DOHH2 (cell line): ENCODE results near the gene SNAP91.
"Not testable (repeated sequence)": the region's sequence is repeated elsewhere in the genome, so short reads cannot be mapped to it uniquely, and the experiment has no call there.

ENCODE experiments used
- H3F3A ChIP-seq: fragments of 200-600 bp; sonication (generic), shearing (Covaris generic); 2 replicates; pipeline ENCODE4 v1.6.0; 2016; ENCODE audit warnings: antibody characterized with exemption, mild to moderate bottlenecking; ENCODE audit not compliant: control insufficient read depth, insufficient read depth
- H3K27ac ChIP-seq: fragments of 200-600 bp; sonication (generic); 2 replicates; pipeline ENCODE4 v1.5.1; 2014; ENCODE audit warnings: low read depth, mild to moderate bottlenecking, low read length, moderate library complexity
- H3K27me3 ChIP-seq: fragments of 200-600 bp; sonication (generic); 2 replicates; pipeline ENCODE4 v1.6.1; 2014; ENCODE audit warnings: mild to moderate bottlenecking, low read length, mixed read lengths; ENCODE audit not compliant: control insufficient read depth
- H3K36me3 ChIP-seq: fragments of 200-600 bp; sonication (generic); 2 replicates; pipeline ENCODE4 v1.6.1; 2014; ENCODE audit warnings: mild to moderate bottlenecking, low read length, moderate library complexity, mixed read lengths; ENCODE audit not compliant: control insufficient read depth
- H3K4me1 ChIP-seq: fragments of 200-600 bp; sonication (generic); 2 replicates; pipeline ENCODE4 v1.6.1; 2014; ENCODE audit warnings: mild to moderate bottlenecking, low read length, mixed read lengths; ENCODE audit not compliant: control insufficient read depth
- H3K4me2 ChIP-seq: fragments of 200-600 bp; sonication (generic); 2 replicates; pipeline ENCODE4 v1.6.0; 2014; ENCODE audit warnings: mild to moderate bottlenecking, low read length, moderate library complexity
- H3K4me3 ChIP-seq: fragments of 200-600 bp; sonication (generic); 2 replicates; pipeline ENCODE4 v1.5.1; 2014; ENCODE audit warnings: mild to moderate bottlenecking, low read length, mixed read lengths
- H3K79me2 ChIP-seq: fragments of 200-600 bp; sonication (generic); 2 replicates; pipeline ENCODE4 v1.6.1; 2014; ENCODE audit warnings: mild to moderate bottlenecking, low read length, mixed read lengths; ENCODE audit not compliant: control insufficient read depth
- H3K9me2 ChIP-seq: fragments of 200-600 bp; sonication (generic); replicated peaks from 2 replicates; pipeline ENCODE4 v1.6.1; 2014; ENCODE audit warnings: mild to moderate bottlenecking, low read length, mixed read lengths; ENCODE audit not compliant: control insufficient read depth
- H3K9me3 ChIP-seq: fragments of 200-600 bp; sonication (generic); 2 replicates; pipeline ENCODE4 v1.6.1; 2014; ENCODE audit warnings: antibody characterized with exemption, low read length, mixed read lengths; ENCODE audit not compliant: control insufficient read depth, insufficient read depth
- H4K20me1 ChIP-seq: fragments of 200-600 bp; sonication (generic); 2 replicates; pipeline ENCODE4 v1.6.0; 2014; ENCODE audit warnings: low read depth, mild to moderate bottlenecking, antibody characterized with exemption, low read length, moderate library complexity; ENCODE audit not compliant: control insufficient read depth, insufficient read depth
- EZH2phosphoT487 ChIP-seq: fragments of 200-600 bp; sonication (generic); IDR thresholded peaks from 2 replicates; pipeline ENCODE4 v1.6.1; 2017; ENCODE audit warnings: borderline replicate concordance, mild to moderate bottlenecking, antibody characterized with exemption, low read length, moderate library complexity, mixed read lengths
- TF ChIP-seq, protein P1 (sequence below): fragments of 200-600 bp; sonication (generic); IDR thresholded peaks from one replicate; pipeline ENCODE4 v1.5.1; 2014; ENCODE audit warnings: antibody characterized with exemption, mild to moderate bottlenecking, low read depth, low read length; ENCODE audit not compliant: poor library complexity, severe bottlenecking

SNAP91 gene

DNA sequence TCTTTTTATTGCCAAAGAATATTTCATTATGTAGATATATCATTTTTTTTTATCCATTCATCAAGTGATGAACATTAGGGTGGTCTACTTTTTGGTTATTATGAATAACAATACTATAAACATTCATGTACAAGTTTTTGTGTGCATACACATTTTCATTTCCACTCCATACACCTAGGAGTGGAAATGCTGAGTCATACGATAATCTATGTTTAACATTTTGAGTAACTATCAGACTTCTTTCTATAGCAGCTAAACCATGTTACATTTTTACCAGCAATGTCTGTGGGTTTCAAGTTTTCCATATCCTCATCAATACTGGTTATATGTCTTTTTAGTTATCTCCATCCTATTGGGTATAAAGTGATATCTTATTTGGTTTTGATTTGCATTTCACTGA, 130.8 kb downstream of the SNAP91 start:
- TF ChIP-seq, protein P1, sequence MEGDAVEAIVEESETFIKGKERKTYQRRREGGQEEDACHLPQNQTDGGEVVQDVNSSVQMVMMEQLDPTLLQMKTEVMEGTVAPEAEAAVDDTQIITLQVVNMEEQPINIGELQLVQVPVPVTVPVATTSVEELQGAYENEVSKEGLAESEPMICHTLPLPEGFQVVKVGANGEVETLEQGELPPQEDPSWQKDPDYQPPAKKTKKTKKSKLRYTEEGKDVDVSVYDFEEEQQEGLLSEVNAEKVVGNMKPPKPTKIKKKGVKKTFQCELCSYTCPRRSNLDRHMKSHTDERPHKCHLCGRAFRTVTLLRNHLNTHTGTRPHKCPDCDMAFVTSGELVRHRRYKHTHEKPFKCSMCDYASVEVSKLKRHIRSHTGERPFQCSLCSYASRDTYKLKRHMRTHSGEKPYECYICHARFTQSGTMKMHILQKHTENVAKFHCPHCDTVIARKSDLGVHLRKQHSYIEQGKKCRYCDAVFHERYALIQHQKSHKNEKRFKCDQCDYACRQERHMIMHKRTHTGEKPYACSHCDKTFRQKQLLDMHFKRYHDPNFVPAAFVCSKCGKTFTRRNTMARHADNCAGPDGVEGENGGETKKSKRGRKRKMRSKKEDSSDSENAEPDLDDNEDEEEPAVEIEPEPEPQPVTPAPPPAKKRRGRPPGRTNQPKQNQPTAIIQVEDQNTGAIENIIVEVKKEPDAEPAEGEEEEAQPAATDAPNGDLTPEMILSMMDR: no peak
- TF ChIP-seq EZH2phosphoT487: no peak
- H3K27ac ChIP-seq: no peak overlapping the region
- no peaks in the 10 kb centered on the region for H3F3A ChIP-seq
- no peaks in the 10 kb centered on the region for H3K9me3 ChIP-seq
- H3K36me3 ChIP-seq: no peaks in the 10 kb centered on the region
- H4K20me1 ChIP-seq: no peaks in the 10 kb centered on the region
- H3K4me2 ChIP-seq: no peak overlapping the region
- no peaks in the 10 kb centered on the region for H3K27me3 ChIP-seq
- H3K4me3 ChIP-seq: no peak overlapping the region
- H3K4me1 ChIP-seq: no peaks in the 10 kb centered on the region
- no peaks in the 10 kb centered on the region for H3K79me2 ChIP-seq
- no peaks in the 10 kb centered on the region for H3K9me2 ChIP-seq

- no peak overlapping the region for H3K4me2 ChIP-seq
- no peaks in the 10 kb centered on the region for H3K79me2 ChIP-seq
- no peaks in the 10 kb centered on the region for H4K20me1 ChIP-seq
- H3F3A ChIP-seq: no peaks in the 10 kb centered on the region
- no peak overlapping the region for H3K27ac ChIP-seq
- no peaks in the 10 kb centered on the region for H3K9me2 ChIP-seq
- no peaks in the 10 kb centered on the region for H3K27me3 ChIP-seq
- no peak overlapping the region for H3K4me3 ChIP-seq
- no peaks in the 10 kb centered on the region for H3K4me1 ChIP-seq
- H3K9me3 ChIP-seq: no peaks in the 10 kb centered on the region
- no peaks in the 10 kb centered on the region for H3K36me3 ChIP-seq
- TF ChIP-seq, protein P1: no peak
- no peak for TF ChIP-seq EZH2phosphoT487
These were observed 134.1 kb downstream of the SNAP91 start for GRCh38 chr6:83574783-83575182.

- not testable (repeated sequence) for H4K20me1 ChIP-seq, H3F3A ChIP-seq
These were observed 137.2 kb downstream of the SNAP91 start for GRCh38 chr6:83571663-83572185.

DNA sequence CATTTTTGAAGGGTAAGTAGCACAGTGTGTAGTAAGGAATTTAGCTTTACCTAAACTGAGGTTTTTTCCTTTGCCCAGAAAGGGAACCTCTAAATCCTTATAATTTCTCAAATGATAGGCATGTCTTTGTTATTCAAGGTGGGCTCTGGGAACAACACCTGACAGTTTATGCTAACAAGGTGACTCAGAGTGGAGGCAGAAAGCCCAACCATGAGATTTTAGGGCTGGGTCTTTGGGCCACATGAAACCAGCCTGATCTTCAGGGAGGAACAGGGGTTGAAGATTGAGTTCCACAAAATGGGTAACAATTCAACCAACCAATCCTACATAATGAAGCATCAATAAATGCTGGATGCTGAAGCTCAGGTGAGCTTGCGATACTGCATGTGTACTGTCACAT, 149.9 kb downstream of the SNAP91 start:
- no peak overlapping the region for H3K27ac ChIP-seq
- H3K27me3 ChIP-seq: no peaks in the 10 kb centered on the region
- H3K9me2 ChIP-seq: no peaks in the 10 kb centered on the region
- H3F3A ChIP-seq: no peaks in the 10 kb centered on the region
- H3K4me1 ChIP-seq: no peaks in the 10 kb centered on the region
- H3K36me3 ChIP-seq: no peaks in the 10 kb centered on the region
- TF ChIP-seq, protein P1: no peak
- no peak for TF ChIP-seq EZH2phosphoT487
- no peaks in the 10 kb centered on the region for H3K79me2 ChIP-seq
- peaks cover 3% of the 10 kb centered on the region; the same call in 1 of the 2 replicates for H3K9me3 ChIP-seq
- no peak overlapping the region for H3K4me2 ChIP-seq
- H4K20me1 ChIP-seq: no peaks in the 10 kb centered on the region
- H3K4me3 ChIP-seq: no peak overlapping the region

More at GRCh38 chr6:83571663-83572185, 137.2 kb downstream of the SNAP91 start:
- H3K4me3 ChIP-seq, H3K4me1 ChIP-seq, H3K79me2 ChIP-seq, H3K9me3 ChIP-seq, H3K4me2 ChIP-seq, H3K9me2 ChIP-seq, H3K36me3 ChIP-seq, H3K27me3 ChIP-seq, H3K27ac ChIP-seq: not testable (repeated sequence)
